Activated naive CD4-positive, alpha-beta T cell (primary cell): ENCODE measurements around the gene GNAL.

Source experiments
- DNase-seq, 4 experiments: peaks; one replicate each; lab custom pipeline; 2025; lab: John Stamatoyannopoulos, UW

Gene GNAL

DNA sequence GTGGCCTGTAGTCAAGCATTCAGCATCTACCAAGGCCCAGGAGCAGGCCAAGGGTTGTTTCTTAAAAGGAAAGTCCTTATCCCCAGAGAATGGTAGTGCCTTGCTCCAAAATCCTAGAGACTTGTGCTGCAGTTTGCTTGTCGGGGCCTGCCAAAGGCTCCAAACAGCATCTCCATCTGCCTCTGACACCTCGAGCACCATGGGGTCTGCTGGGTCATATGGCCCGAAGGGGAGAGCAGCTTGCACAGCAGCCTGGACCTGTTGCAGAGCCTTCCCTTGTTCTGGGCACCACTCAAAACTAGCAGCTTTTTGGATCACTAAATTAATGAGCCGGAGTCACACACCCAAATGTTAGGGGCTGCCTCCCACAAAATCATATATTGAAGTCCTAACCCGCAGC lies 35.7 kb downstream of the GNAL start:
- no peak for DNase-seq

GRCh38 chr18:11726556-11726955 lies 37.5 kb downstream of the GNAL start:
- no peak for DNase-seq

DNA sequence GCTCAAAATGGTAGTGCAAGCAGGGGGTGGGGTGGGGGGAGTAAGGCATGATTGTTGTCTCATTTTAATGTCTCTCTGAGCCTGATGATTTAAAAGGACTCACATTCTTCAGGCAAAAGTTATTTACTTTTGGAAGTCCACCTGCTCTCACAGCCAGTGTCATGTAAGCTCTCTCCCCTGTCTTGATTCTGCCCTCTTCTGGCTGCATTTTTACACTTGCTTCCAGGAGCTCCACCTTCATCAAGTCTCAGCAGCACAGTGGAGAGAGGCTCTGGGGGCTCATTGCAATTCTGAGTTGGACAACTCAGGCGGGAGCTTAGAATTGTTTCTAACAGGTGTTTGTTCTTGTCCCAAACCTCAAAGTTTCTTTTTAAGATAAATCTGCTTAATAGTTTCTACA lies 39.2 kb downstream of the GNAL start:
- no peak for DNase-seq

DNA sequence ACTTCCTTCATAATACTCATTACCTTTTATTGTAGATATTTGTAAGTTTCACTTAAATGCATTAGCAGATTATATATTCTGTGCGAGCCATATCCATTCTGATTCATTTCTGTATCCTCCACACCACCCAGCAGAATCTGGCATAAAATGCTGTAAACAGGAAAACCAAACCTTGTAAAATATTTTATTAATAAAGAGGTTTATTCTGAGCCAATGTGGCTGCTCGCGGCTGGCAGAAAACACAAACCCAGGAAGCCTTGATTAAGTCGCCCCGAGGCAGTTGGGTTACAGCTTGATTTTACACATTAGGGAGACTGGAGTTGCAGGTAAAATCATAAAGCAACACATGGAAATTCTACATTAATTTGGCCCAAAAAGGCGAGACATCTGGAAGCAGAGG lies 40.5 kb downstream of the GNAL start:
- DNase-seq, result no peak

DNA sequence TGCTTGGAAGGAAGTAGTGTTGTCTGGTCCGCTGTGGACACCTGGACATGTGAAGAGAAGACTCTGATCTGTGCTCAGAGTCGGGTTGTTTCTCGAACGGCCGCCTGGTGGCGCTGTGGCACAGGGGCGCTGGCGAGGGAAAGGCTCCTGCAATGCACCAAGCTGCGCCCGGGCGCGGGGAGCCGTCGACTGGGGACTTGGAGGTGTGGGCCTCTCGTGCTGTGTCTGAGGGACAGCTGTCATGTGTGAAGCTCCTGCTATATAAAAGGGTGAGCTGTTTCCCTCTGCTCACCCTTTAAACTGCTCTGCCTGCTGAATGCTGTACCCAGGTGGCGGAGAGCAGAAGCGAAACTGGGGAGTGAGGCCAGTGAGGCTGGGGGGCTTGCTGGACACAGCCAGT lies 44.0 kb downstream of the GNAL start:
- DNase-seq, result peak; percentile 18 to 59 (median 44)

GRCh38 chr18:11736656-11737055 lies 47.6 kb downstream of the GNAL start:
- no peak for DNase-seq

- no peak for DNase-seq
Measured at GRCh38 chr18:11739893-11740292, 50.8 kb downstream of the GNAL start.

- no peak for DNase-seq
Measured at GRCh38 chr18:11740461-11740860, 51.4 kb downstream of the GNAL start.

GRCh38 chr18:11741505-11742145 lies 52.6 kb downstream of the GNAL start:
- no peak for DNase-seq

- no peak for DNase-seq
Measured at GRCh38 chr18:11745521-11745920, 56.5 kb downstream of the GNAL start.

GRCh38 chr18:11747286-11747685 lies 58.2 kb downstream of the GNAL start:
- DNase-seq, result no peak

DNA sequence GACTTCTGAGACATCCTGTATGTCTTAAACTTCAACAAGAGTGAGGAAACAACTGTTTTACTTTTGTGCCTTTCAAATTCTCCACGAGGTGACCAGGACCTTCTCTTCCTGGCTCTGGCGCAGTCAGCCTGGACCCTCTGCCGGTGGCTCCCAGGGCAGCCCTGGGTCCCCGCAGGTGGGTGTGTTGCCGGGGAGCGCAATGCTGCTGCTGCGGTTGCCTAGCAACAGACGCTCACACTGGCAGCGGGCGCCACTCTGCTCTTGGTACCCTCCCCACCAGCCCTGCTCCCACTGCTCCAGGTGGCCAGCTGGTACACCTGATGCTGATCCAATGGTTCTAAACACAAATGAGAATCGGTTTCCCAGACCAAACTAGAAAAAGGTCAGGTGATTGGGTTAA lies 58.7 kb downstream of the GNAL start:
- no peak for DNase-seq

- DNase-seq, result no peak
Measured at GRCh38 chr18:11749305-11749704, 60.2 kb downstream of the GNAL start.

DNA sequence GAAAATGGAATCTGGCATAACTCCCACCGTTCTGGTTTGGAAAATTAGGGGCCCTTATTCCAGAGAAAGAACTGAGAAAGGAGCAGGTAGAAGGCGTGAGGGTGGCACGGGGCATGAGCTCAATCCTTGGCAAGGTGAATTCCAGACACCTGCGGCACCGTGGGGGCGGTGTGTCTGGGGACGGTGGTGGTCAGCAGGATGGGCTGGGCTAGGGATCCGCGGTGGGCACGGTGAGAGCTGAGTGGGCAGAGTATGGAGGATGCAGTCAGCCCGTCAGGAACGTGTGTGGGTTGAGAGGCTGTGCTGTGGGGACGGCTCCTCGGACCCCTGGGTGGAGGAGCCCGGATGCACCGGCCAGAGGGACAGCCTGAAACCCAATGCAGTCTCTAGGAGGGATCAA lies 61.1 kb downstream of the GNAL start:
- no peak for DNase-seq

- no peak for DNase-seq
Measured at GRCh38 chr18:11750581-11751310, 61.7 kb downstream of the GNAL start.

DNA sequence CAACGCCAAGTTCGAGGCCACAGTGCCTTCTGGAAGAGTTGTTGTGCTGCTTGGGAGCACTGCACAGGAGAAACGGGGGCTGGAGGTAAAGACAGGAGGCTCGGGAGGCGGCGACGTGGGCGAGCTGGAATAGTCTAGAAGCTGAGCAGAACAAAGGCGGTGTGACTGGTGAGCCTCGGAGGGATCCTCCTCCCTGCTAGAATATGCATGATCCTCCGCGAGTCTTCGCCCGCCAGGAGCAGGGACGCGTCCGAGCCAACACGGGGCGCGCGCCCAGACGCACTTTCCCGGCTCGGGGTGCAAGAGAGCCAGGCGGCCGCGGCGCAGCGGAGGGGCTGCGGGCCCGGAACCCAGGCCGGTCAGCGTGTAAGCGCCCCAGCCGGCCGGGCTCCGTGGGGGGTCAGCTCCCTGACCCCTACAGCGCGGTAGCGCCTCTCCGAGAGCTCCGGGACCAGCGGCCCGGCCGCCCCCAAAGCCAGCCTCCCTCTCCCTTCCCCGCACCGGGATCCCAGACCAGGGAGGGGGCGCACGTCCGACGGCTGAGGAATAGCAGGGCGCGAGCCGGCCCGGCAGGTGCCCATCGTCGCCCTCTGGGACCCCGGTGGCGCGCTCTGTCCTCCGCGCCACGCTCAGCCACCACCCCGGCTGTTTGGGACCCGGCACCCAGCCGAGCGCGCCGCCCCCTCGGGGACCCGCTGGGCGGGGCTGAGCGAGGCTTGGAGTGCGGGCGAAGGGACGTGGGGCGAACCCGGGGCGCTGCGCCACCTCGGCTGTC lies 62.5 kb downstream of the GNAL start:
- DNase-seq, result no peak

DNA sequence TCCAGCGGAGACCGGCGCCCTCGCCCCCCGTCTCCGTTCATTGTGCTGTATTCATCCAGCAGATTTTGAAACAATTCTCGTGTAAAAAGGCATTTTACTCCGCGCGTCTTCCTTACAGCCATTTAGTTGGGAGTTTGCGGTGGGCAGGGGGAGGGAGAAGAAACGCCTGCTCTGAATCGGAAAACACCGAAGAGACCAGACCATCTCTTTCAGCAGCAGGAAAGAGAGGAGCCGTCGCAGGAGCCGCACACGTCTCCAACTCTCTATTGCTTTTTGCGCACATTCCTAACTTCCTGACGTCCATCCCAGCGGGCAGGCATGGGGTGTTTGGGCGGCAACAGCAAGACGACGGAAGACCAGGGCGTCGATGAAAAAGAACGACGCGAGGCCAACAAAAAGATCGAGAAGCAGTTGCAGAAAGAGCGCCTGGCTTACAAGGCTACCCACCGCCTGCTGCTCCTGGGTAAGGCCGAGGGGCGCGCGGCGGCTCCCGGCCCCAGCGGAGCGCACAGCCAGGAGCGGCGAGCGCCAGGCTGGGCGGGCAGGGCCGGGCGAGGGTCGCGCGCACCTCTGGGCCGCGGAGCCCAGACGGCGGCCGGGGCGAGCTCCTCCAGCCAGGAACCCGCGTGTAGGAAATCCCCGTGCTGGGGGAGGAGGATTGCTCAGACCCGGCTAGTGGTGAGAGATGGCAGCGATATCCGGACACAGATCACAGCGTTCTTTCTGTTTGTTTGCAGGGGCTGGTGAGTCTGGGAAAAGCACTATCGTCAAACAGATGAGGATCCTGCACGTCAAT lies 63.2 kb downstream of the GNAL start:
- DNase-seq, result no peak

GRCh38 chr18:11754979-11755378 lies 65.9 kb downstream of the GNAL start:
- DNase-seq, result no peak

- DNase-seq, result no peak
Measured at GRCh38 chr18:11757084-11757590, 68.1 kb downstream of the GNAL start.

GRCh38 chr18:11759456-11759855 lies 70.4 kb downstream of the GNAL start:
- DNase-seq, result no peak

DNA sequence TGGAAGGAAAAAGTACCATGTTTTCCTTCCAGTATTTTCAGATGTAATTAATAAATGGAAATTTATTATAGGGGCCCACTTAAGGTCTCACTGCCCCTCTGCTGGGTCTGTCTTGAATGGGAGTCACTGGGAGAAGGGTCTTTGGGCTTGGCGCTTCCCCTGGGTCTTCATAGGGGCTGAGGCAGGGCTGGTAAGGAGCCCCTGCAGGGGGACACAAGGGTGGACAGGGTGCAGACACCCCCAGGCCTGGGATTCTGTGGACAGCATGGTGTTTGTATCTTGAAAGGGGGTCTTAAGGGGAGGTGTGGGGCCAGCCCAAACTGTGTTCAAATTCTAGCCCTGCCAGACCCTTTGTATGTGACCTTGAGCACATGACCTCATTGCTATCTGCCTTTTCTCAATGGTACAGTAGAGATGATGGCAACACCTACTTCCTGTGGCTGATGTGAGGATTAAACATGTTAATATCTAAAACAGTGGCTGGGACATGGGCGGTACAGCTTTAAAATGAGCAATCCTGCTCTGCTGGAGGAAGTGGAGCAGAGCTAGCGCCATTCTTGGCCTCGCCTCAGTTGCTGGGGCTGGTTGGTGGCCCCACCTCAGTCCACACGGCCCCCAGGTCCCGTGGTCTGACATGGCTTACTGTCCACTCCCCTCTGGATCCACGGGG lies 71.6 kb downstream of the GNAL start:
- no peak for DNase-seq

- no peak for DNase-seq
Measured at GRCh38 chr18:11761553-11761952, 72.5 kb downstream of the GNAL start.
